NCI-H2081 treated with DMSO at 0.1 percent for 48 hours (cell line): ENCODE data around the gene SEMA6B.

Experiments
- DNase-seq: peaks from one replicate; lab custom pipeline; 2025; lab: John Stamatoyannopoulos, UW

SEMA6B gene

DNA sequence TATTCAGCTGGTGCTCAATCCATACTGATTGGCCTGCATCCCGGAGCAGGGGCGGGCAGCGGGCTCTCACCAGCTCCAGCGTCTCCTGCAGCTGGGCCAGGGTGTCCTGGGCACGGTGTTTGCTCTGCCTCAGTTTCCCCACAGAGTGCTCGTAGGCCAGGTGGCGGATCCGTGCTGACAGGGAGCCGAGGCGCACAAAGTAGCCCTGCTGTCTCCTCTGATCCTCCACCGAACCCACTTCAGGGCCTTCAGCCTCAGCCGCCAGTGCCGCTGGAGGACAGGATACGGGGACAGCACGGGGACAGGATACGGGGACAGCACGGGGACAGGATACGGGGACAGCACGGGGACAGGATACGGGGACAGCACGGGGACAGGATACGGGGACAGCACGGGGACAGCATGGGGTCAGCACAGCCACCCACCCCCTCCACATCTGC is 33.9 kb downstream of the SEMA6B start:
- DNase-seq = no peak

DNA sequence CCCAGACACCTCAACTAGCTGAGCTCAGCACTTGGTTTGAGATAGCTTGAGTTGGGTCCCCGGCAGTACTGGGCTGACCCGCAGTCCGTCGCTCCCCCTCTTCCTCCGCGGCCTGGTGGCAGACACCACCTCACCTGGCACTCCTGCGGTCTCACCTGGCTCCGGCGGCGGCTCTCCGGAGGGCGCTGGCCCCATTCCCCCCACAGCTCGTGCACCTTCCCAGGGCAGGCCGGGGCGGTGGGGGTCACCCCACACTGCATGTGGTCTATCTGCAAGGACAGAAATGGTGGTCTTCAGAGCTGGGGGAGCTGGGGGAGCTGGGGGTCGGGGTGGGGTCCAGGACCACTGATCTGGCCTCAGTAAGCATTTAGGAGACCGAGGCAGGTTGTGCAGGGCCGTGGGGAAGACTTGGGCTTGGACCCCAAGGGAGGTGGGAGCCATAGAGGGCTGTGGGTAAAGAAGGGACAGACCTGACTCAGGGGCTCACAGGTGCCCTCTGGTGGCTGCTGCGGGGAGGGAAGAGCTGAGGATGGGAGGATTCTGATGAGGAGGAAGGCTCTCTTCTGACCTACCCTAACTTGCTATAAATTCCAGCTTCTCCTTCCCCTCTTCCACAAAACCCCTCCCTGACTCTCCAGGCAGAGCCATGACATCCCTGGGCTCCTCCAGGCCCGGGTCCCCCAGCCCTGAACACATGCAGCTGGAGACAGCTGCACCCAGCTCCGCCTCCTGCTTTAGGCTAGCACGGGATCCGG is 34.5 kb downstream of the SEMA6B start:
- DNase-seq = no peak

GRCh38 chr19:4523306-4524110 is 36.0 kb downstream of the SEMA6B start:
- DNase-seq = no peak

DNA sequence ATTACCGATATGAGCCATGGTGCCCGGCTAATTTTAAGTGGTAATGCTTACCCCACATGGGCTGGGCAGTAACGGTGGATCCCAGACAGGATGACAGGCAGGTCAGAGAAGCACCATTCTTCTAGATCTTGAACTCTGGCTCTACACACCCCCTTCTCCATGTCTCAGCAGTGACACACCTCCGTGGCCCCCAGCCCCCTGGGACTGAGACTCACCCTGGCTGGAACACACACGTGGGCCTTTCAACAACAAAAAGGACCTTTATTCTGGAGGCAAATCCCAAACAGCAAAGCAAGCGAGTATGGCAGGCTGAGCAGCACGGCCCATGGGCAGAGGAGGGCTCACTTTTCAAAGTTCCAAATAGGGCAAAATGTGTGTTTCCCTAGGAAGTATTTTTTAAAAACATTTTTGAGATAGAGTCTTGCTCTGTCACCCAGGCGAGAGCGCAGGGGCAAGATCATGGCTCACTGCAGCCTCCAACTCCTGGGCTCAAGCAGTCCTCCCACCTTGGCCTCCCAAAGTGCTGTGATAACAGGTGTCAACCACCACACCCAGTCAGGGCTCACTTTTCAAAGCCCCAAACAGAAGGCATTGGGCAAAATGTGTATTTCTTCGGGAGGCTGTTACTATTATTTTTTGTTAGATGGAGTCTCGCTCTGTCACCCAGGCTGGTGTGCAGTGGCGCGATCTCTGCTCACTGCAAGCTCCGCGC is 37.0 kb downstream of the SEMA6B start:
- DNase-seq = no peak

DNA sequence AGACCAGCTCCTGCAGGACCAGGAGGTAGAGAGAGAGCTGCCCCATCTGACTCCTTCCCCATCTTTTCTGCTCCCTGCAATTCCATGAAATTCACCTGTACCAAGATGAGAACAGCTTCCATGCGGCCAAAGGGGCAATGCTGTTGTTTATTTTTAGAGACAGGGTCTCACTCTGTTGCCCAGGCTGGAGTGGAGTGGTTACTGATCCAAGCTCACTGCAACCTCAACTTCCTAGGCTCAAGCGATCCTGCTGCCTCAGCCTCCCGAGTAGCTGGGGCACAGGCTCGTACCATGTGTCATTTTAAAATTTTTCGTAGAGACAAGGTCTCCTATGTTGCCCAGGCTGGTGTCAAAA is 37.6 kb downstream of the SEMA6B start:
- no peak for DNase-seq

DNA sequence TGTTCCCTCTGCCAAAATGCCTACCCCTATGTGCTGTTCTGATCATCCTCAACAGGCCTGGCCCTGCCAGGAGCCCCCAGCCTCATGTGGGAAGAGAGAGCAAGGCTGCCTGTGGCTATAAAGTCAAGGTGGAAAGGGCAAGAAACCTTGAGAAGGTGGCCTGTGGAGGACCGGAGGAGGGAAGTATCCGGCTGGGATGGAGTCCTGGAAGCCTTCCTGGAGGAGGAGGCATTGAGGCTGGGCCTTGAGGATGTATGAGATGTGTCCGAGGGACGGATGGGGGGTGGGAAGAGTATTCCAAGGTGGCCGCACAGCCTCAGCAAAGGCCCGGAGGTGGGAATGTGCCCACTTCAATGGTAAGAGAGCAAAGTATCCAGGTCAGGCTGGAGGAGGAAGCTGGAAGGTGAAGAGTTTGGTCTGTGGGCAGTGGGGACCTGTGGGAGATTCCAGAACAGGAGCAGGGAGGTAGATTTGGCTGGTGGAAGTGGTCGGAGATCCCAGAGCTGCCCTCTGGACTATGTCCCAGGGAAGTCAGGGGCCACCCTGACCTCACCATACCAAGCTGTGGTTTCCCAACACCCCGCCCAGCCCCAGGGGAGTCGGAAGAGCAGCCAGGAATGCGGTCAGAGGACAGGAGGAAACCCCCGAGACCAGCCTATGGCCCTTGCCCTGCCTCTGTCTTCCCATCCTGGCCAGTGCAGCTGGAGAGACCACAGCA is 38.2 kb downstream of the SEMA6B start:
- no peak for DNase-seq

DNA sequence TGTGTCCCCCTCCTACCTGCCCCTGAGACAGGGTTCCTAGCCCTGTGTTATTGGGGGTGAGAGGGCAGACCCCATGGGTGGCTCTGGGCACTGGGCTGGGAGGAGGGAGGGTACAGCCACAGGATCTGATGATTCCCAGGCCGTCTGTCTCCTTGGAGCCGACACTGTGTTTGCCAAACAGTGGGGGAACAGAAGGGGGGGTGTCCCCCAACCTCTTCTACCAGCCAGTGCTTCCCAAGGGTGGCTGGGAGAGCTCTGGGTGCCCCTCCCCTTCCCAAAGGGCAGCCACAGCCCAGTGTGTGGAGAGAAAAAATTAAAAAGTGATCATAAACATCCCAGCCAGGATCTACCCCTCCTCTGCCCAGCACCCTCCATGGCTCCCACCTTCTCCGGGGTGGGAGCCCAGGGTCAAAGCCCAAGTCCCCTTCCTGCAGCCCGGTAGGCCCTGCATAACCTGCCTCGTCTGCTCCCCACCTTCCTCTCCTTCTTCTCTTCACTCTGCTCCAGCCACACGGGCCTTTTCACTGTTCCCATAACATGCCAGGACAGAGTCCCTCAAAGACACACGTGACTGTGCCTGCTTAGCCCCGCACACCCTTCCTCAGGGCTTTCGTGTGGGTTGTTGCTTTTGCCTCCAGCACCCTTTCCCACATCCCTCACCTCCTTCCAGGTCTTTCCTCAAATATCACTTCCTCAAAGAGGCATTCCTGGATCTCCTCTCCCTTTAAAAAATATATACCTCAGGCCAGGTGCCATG is 39.8 kb downstream of the SEMA6B start:
- DNase-seq = no peak

GRCh38 chr19:4519172-4519496 is 40.4 kb downstream of the SEMA6B start:
- DNase-seq = no peak

DNA sequence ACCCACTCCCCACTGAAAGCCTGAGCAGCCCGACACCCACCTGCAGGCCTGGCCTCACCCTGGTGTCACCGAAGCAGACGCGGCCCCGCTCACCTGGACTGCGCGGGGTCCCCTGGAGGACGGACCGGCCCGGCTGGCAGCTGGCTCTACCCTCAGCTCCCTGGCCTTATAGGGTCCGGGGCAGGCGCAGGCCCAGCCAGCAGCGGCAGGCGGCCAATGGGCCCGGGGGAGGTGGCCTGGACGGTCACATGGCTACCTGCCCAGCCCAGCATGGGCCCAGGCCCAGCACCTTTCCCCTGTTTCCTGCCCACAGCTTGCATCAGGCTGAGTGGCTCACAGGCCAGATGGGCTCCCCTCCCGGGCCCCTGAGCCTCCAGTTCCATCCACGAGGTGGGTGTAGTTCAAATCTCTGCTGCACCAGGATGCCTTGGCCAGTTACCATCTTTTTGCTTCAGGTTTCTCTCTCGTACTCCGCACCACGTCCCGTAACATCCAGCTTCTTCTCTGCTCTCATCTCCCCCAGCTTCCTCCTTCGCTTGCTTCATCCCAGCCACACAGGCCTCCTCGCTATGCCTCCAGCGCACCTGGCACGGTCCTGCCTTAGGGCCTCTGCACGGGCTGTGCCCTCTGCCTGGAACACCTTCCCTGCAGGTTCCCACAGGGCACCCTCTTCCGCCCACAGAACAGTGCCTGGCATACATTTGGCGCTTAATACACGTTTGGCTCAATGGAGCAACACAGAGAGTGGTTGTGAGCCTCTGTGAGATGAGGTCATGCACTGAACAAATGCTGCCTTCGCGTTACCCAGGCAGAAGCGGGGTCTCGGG is 40.9 kb downstream of the SEMA6B start, which contains the start of gene PLIN4:
PLIN4 (minus strand) TSS at position 142 of the 827 bp plus-strand sequence. CDS start 214 bp downstream, outside the sequence.
- no peak for DNase-seq

DNA sequence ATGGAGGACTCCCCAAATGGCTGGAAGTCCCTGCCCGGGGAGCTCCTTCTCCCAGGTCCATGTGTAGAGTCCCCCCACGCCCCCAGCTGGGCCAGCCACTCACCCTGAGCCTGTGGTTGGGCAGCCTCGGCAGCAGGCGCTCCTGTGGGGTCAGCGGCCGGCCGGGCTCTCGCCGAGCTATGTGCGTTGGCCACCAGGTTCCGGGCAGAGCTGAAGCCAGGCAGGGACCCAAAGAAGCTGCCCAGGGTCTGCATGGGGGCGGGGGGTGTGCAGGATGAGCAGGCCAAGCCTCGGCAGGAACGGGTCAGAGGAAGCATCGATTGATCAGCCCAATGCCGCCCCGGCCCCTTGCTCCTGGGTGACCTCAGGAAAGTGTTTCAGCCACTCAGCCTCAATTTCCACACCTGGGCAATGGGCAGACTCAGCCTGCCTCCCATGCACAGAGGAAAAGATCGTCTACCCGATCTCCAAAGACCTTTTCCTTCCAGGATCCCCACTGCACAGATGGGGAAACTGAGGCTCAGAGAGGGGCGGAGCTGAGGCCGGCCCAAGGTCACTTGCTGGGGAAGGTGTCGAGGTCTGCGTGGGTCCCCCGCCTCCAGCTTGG is 41.9 kb downstream of the SEMA6B start:
- no peak for DNase-seq

- no peak for DNase-seq
Observed at GRCh38 chr19:4516939-4517300, 42.6 kb downstream of the SEMA6B start.

DNA sequence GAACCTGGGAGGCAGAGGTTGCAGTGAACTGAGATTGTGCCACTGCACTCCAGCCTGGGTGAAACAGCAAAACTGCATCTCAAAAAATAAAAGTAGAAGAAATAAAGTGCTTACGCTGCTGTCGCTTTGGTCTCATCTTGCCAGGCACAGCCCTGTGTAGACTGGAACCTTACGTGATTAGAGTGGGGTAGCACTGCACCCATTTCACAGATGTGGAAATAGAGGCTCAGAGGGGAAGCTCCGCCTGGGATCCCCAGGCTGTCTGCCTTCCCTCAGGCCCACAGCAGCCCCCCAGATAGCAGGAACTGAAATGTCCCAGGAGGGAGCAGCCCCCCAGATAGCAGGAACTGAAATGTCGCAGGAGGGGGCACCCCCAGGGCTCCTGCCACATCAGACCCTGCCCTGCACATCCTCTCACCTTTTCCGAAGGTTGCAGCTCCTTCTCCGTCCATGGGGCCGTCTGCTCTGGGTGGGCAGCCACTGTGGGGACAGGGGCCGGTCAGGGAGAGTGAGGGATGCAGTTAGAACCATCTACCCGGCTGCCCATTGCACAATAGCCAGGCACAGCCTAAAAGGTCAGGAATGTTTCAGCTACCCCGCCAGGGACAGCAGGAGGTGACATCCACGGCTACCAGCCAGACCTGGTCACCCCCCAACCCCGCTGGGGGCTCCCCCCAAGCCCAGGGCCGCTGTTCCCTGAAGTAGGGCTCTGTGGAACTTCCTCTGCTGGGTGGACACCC is 43.1 kb downstream of the SEMA6B start:
- DNase-seq = no peak

GRCh38 chr19:4515732-4516131 is 43.8 kb downstream of the SEMA6B start:
- DNase-seq = no peak

- no peak for DNase-seq
Observed at GRCh38 chr19:4513248-4513647, 46.2 kb downstream of the SEMA6B start.

DNA sequence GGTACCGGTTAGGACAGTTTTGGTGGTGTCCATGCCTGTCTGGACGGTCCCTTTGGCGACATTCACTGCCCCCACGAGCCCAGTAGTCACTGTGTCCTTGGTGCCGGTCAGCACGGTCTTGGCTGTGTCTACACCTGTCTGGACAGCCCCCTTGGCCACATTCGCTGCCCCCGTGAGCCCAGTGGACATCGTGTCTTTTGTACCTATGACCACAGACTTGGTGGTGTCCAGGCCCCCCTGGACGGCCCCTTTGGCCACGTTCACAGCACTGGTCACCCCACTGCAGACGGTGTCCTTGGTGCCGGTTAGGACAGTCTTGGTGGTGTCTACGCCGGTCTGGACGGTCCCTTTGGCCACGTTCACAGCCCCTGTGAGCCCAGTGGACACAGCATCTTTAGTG is 47.4 kb downstream of the SEMA6B start:
- no peak for DNase-seq

DNA sequence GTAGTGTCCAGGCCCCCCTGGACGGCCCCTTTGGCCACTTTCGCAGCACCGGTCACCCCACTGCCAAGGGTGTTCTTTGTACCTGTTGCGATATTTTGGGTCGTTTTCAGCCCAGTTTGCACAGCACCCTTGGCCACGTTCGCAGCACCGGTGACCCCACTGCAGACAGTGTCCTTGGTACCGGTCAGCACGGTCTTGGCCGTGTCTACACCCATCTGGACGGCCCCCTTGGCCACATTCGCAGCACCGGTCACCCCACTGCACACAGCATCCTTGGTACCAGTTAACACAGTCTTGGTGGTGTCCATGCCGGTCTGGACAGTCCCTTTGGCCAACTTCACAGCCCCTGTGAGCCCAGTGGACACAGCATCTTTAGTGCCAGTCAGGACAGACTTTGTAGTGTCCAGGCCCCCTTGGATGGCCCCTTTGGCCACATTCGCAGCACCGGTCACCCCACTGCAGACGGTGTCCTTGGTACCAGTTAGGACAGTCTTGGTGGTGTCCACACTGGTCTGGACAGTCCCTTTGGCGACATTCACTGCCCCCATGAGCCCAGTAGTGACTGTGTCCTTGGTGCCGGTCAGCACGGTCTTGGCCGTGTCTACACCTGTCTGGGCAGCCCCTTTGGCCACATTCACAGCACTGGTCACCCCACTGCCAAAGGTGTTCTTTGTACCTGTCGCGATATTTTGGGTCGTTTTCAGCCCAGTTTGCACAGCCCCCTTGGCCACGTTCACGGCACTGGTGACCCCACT is 48.0 kb downstream of the SEMA6B start:
- DNase-seq = no peak

DNA sequence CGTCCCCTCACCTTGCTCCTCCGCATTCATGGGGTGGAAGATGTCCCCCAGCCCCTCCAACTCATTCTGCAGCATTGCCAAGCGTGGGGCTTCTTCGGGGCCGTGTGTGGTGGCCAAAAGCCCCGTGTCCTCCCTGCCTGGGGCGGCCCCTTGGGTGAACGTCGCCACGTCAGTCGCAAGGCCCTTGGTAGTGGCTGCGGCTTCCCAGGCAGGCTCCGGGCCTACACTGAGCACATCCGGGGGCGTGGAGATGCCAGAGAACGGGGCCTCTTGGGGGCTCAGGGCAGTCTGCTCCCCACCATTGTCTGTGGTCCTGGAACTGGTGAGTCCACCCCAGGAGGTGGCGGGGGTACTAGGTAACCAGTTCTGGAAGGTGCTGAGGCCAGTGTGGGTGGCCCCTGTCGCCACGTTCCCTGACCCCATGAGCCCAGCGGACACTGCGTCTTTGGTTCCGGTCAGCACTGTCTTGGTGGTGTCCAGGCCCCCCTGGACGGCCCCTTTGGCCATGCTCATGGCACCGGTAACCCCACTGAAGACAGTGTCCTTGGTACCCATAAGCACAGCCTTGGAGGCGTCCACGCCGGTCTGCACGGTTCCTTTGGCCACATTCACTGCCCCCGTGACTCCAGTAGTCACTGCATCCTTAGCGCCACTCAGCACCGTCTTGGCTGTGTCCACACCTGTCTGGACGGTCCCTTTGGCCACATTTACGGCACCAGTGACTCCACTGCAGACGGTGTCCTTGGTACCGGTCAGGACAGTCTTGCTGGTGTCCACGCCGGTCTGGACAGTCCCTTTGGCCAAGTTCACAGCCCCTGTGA is 48.8 kb downstream of the SEMA6B start:
- no peak for DNase-seq

- DNase-seq = no peak
Observed at GRCh38 chr19:4508698-4509097, 50.8 kb downstream of the SEMA6B start.
